B cell (primary cell): ENCODE results near the gene RBMS3. TPM values are rescaled to one million over a fixed set of nuclear protein-coding genes. Genes with fewer than 3 reads are reported as not detected.

Experiments used
- ATAC-seq: fragments of 200-7000 bp; cut with Tn5 transposase; one replicate; pipeline ENCODE4 v1.10.0; 2021; ENCODE audit warnings: low read depth, mild to moderate bottlenecking, moderate number of reproducible peaks, moderate library complexity
- CTCF ChIA-PET: fragments of 350-600 bp; sonication (Branson Sonifier 250); formaldehyde crosslinking; loops from one replicate; lab custom pipeline; 2021; ENCODE audit warnings: antibody characterized with exemption, inconsistent platforms; lab: Charles Lee
- POLR2A ChIA-PET: fragments of 350-600 bp; sonication (Branson Sonifier 250); formaldehyde crosslinking; loops from one replicate; lab custom pipeline; 2021; ENCODE audit warnings: antibody characterized with exemption; lab: Charles Lee
- DNase-seq: peaks from one replicate; pipeline ENCODE4 v3.0.0; 2013
- H2AFZ ChIP-seq: 2 replicates; pipeline ENCODE4 v1.6.1; 2012; ENCODE audit warnings: mild to moderate bottlenecking, low read depth, low read length; ENCODE audit not compliant: insufficient read depth, poor library complexity, severe bottlenecking
- H3K27ac ChIP-seq, 2 donors: 1 replicate in 1 of 2; 2 replicates in 1 of 2; pipeline ENCODE4 v1.5.1; 2012 to 2013; ENCODE audit warnings: low read length in 2 of 2, mild to moderate bottlenecking in 2 of 2, moderate library complexity in 1 of 2
- H3K27me3 ChIP-seq, 4 experiments: fragments of 200-600 bp in 1 of 4; sonication (generic) in 1 of 4; replicated peaks in 1 of 4; 1 replicate in 2 of 4; 2 replicates in 2 of 4; pipeline versions ENCODE4 v1.6.1 to v1.7.0; 2013 to 2016; ENCODE audit warnings: low read length in 3 of 4, mild to moderate bottlenecking in 2 of 4, mixed read lengths in 1 of 4, moderate library complexity in 1 of 4; ENCODE audit not compliant: insufficient read depth in 4 of 4, control insufficient read depth in 3 of 4; ENCODE audit errors: control extremely low read depth in 1 of 4
- H3K36me3 ChIP-seq, 2 experiments: replicated peaks in 1 of 2; 1 replicate in 1 of 2; 2 replicates in 1 of 2; pipeline versions ENCODE4 v1.6.1 to v1.7.1; 2013; ENCODE audit warnings: low read length in 1 of 2; ENCODE audit not compliant: insufficient read depth in 2 of 2, control insufficient read depth in 1 of 2; ENCODE audit errors: control extremely low read depth in 1 of 2, extremely low read depth in 1 of 2
- H3K4me1 ChIP-seq, 2 donors: fragments of 200-600 bp in 1 of 2; sonication (generic) in 1 of 2; 1 replicate in 1 of 2; 2 replicates in 1 of 2; pipeline versions ENCODE4 v1.5.1 to v1.6.1; 2013 to 2017; ENCODE audit warnings: low read length in 2 of 2; ENCODE audit not compliant: control insufficient read depth in 2 of 2, insufficient read depth in 2 of 2
- H3K4me2 ChIP-seq: replicated peaks from 2 replicates; pipeline ENCODE3; 2012; ENCODE audit warnings: mild to moderate bottlenecking, low read depth, low read length; ENCODE audit not compliant: poor library complexity, severe bottlenecking
- H3K4me3 ChIP-seq, 5 experiments: fragments of 200-600 bp in 1 of 5; sonication (generic) in 1 of 5; 1 replicate in 3 of 5; 2 replicates in 2 of 5; pipeline versions ENCODE4 v1.5.1 to v1.7.0; 2011 to 2016; ENCODE audit warnings: low read length in 4 of 5, mild to moderate bottlenecking in 4 of 5, low read depth in 2 of 5, control low read depth in 1 of 5, moderate library complexity in 1 of 5; ENCODE audit not compliant: insufficient read depth in 1 of 5; ENCODE audit errors: control extremely low read depth in 1 of 5, extremely low read depth in 1 of 5
- H3K79me2 ChIP-seq: fragments of 200-600 bp; sonication (generic); one replicate; pipeline ENCODE4 v1.6.0; 2016; ENCODE audit warnings: low read length; ENCODE audit not compliant: control insufficient read depth, insufficient read depth
- H3K9ac ChIP-seq: fragments of 200-600 bp; sonication (generic); 2 replicates; pipeline ENCODE4 v1.6.1; 2017; ENCODE audit warnings: mild to moderate bottlenecking, low read length, moderate library complexity
- H3K9me3 ChIP-seq, 3 donors: one replicate each; pipeline versions ENCODE4 v1.6.1 to v1.7.1; 2013; ENCODE audit warnings: low read length in 2 of 3; ENCODE audit not compliant: control insufficient read depth in 2 of 3, insufficient read depth in 1 of 3; ENCODE audit errors: control extremely low read depth in 1 of 3
- H4K20me1 ChIP-seq: 2 replicates; pipeline ENCODE4 v1.6.0; 2012; ENCODE audit warnings: mild to moderate bottlenecking, low read length; ENCODE audit not compliant: insufficient read depth, control insufficient read depth, poor library complexity, severe bottlenecking
- H3K27ac Mint-ChIP-seq: one replicate; pipeline ENCODE4 v1.8.0; 2021; ENCODE audit warnings: mixed read lengths
- H3K27me3 Mint-ChIP-seq: one replicate; pipeline ENCODE4 v1.8.0; 2021; ENCODE audit warnings: mixed read lengths
- H3K4me1 Mint-ChIP-seq: one replicate; pipeline ENCODE4 v1.8.0; 2021; ENCODE audit warnings: mixed read lengths
- H3K4me3 Mint-ChIP-seq: one replicate; pipeline ENCODE4 v1.8.0; 2021; ENCODE audit warnings: mixed read lengths
- H3K9me3 Mint-ChIP-seq: one replicate; pipeline ENCODE4 v1.8.0; 2022; ENCODE audit warnings: mixed read lengths; ENCODE audit not compliant: insufficient read depth
- CTCF ChIP-seq: fragments of 200-600 bp; IDR thresholded peaks from one replicate; pipeline ENCODE4 v1.8.0; 2022; ENCODE audit warnings: antibody characterized with exemption, mild to moderate bottlenecking
- EZH2 ChIP-seq: IDR thresholded peaks from 2 replicates; pipeline ENCODE4 v1.6.1; 2012; ENCODE audit warnings: borderline replicate concordance, low read depth, mild to moderate bottlenecking, moderate library complexity, low read length; ENCODE audit not compliant: insufficient read depth, poor library complexity, severe bottlenecking
- WGBS: methylation state at CpG from one replicate; pipeline ENCODE4 v1.1.5; 2013; ENCODE audit warnings: missing lambda C conversion rate; ENCODE audit not compliant: insufficient coverage; 5-methylcytosine and 5-hydroxymethylcytosine counted together
- intact Hi-C: fragments of 100-400 bp; cut with micrococcal nuclease; formaldehyde crosslinking; loops from one replicate; pipeline ENCODE4 v1.10.0; 2022
- polyA plus RNA-seq: library from polyadenylated mRNA; depleted of rRNA; stranded (reverse); fragments of >200 nt; gene quantifications from 2 replicates; pipeline ENCODE4 v1.2.3, GENCODE V29; 2012
- total RNA-seq, 2 donors: library from RNA; stranded (reverse); fragments of 120-200 nt in 1 of 2; gene quantifications; 1 replicate in 1 of 2; 2 replicates in 1 of 2; pipeline versions ENCODE4 v1.2.3 to v1.2.4, GENCODE V29; 2013 to 2022

Gene RBMS3
- total and polyA plus RNA-seq, 2 donors (not counting 1 experiment from before 2014, with no cell fraction given): not detected

- Histone ChIP-seq H3K36me3 (no peaks in the 10 kb centered on the region), H3K4me1 (no peaks in the 10 kb centered on the region), H3K9ac (no peak overlapping the region), H3K9me3 (no peaks in the 10 kb centered on the region), H3K79me2 (no peaks in the 10 kb centered on the region), H3K27ac (no peak overlapping the region), H3K4me2 (no peak overlapping the region), H2AFZ (no peak overlapping the region), H3K27me3 (no peaks in the 10 kb centered on the region), H4K20me1 (no peaks in the 10 kb centered on the region), H3K4me3 (no peak overlapping the region)
- intact Hi-C loops: no loop called here
- DNase-seq (no peak), ATAC-seq (no peak)
- H3K27me3 Mint-ChIP-seq: no peaks in the 10 kb centered on the region
- POLR2A ChIA-PET: no interaction called here
- no peaks in the 10 kb centered on the region for H3K9me3 Mint-ChIP-seq
- no peak overlapping the region for H3K27ac Mint-ChIP-seq
- no peaks in the 10 kb centered on the region for H3K4me1 Mint-ChIP-seq
- H3K4me3 Mint-ChIP-seq: no peak overlapping the region
- no CpG with 5 or more reads among the region's 3 CpGs for WGBS
- CTCF ChIA-PET: interaction anchor here (1.2 kb wide), 1 partner anchor 19 kb away, joined by 3 read pairs; no protein-coding TSS in a partner anchor
- TF ChIP-seq CTCF (no peak), EZH2 (no peak)
These were observed 316.6 kb downstream of the RBMS3 start for GRCh38 chr3:29597376-29598008.

- no peaks in the 10 kb centered on the region for H3K27me3 ChIP-seq
- 6% methylated on average over 2 of the region's 4 CpGs for WGBS
- H3K4me3 ChIP-seq: no peak overlapping the region
- no peaks in the 10 kb centered on the region for H3K4me1 Mint-ChIP-seq
- no peak for TF ChIP-seq EZH2
- TF ChIP-seq CTCF: no peak
- intact Hi-C loops: no loop called here
- H3K27ac ChIP-seq: no peak overlapping the region
- no peaks in the 10 kb centered on the region for H3K79me2 ChIP-seq
- POLR2A ChIA-PET: no interaction called here
- H3K27me3 Mint-ChIP-seq: no peaks in the 10 kb centered on the region
- H3K27ac Mint-ChIP-seq: no peak overlapping the region
- CTCF ChIA-PET: no interaction called here
- H3K4me1 ChIP-seq: no peaks in the 10 kb centered on the region
- no peak overlapping the region for H2AFZ ChIP-seq
- no peak overlapping the region for H3K4me2 ChIP-seq
- no peaks in the 10 kb centered on the region for H4K20me1 ChIP-seq
- H3K9me3 ChIP-seq: no peaks in the 10 kb centered on the region
- H3K36me3 ChIP-seq: no peaks in the 10 kb centered on the region
- H3K9me3 Mint-ChIP-seq: no peaks in the 10 kb centered on the region
- H3K4me3 Mint-ChIP-seq: no peak overlapping the region
- H3K9ac ChIP-seq: no peak overlapping the region
- ATAC-seq (no peak), DNase-seq (no peak)
These were observed 321.2 kb downstream of the RBMS3 start for GRCh38 chr3:29601861-29602585.
